ENCODE data around the gene VPS37B. TPM values are rescaled to one million over a fixed set of nuclear protein-coding genes. Genes with fewer than 3 reads are reported as not detected.

The VPS37B gene
- total RNA-seq, 4 donors from 2014 or later = 35.6 to 66.1 (median 63.5) TPM

DNA sequence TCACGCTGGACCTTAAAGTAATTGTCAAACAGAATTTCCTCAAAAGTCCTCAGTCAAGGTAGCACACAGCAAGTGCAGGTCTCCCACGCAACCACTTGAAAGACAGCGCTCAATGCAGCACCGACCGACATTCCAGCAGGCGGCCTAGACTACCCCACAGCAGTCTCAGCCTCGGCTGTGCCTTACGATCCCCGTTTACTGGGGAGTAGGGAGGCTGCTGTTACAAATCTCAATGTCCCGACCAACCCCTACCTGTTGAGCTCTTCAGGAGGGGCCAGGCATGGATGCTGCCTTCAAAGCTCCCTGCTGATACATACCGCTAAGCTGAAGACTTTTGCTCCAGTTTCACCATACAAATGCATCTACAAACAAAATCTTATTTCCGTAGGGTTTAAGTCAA is 21.8 kb downstream of the VPS37B start:
- intact Hi-C loops (cut with DNase I) = no loop called here
- H3K36me3 ChIP-seq = peaks cover 6 to 14% of the 10 kb centered on the region in 2 donors
- peak; percentile 63 to 67 for DNase-seq
- peak overlapping the region; percentile 88 to 92 (median 92) for H3K27ac ChIP-seq
- no peak for TF ChIP-seq POLR2A (IDR thresholded peaks at IDR 0.05)
- TF ChIP-seq, protein P1, sequence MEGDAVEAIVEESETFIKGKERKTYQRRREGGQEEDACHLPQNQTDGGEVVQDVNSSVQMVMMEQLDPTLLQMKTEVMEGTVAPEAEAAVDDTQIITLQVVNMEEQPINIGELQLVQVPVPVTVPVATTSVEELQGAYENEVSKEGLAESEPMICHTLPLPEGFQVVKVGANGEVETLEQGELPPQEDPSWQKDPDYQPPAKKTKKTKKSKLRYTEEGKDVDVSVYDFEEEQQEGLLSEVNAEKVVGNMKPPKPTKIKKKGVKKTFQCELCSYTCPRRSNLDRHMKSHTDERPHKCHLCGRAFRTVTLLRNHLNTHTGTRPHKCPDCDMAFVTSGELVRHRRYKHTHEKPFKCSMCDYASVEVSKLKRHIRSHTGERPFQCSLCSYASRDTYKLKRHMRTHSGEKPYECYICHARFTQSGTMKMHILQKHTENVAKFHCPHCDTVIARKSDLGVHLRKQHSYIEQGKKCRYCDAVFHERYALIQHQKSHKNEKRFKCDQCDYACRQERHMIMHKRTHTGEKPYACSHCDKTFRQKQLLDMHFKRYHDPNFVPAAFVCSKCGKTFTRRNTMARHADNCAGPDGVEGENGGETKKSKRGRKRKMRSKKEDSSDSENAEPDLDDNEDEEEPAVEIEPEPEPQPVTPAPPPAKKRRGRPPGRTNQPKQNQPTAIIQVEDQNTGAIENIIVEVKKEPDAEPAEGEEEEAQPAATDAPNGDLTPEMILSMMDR (IDR thresholded peaks at IDR 0.05) = no peak
- H3K9me3 ChIP-seq = no peaks in the 10 kb centered on the region
- WGBS, 2 donors = 65% methylated on average over 12 of the region's 12 CpGs
- no peaks in the 10 kb centered on the region for H3K27me3 ChIP-seq
- H3K4me3 ChIP-seq (replicated peaks in 1 of 3) = no peak overlapping the region
- peaks cover 76 to 79% of the 10 kb centered on the region in 2 donors for H3K4me1 ChIP-seq

DNA sequence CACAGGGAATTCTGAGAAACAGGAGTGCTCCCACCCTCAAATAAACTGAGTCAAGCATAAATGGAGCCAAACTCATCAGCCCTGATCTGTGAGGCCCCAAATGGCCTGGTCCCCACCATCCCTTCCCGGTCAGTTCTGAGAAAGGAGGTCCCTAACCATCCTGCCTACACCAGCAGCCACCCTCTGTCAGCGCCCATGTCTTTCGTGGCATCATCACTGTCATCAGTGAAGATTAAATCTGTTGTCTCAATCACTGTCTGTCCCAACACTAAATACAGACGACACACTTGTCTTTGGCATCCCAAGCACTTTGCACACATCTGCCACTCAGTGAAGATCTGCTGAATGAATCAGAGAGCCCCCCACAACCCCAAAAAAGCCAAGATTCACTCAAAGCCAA is 22.4 kb downstream of the VPS37B start:
- no peaks in the 10 kb centered on the region for H3K9me3 ChIP-seq
- peaks cover 72 to 74% of the 10 kb centered on the region in 2 donors for H3K4me1 ChIP-seq
- H3K4me3 ChIP-seq (replicated peaks in 1 of 3) = no peak overlapping the region
- intact Hi-C loops (cut with DNase I) = no loop called here
- TF ChIP-seq, protein P1 (IDR thresholded peaks at IDR 0.05) = no peak
- no peak for TF ChIP-seq POLR2A (IDR thresholded peaks at IDR 0.05)
- DNase-seq = peak in 1 of 2 donors; percentile 2
- peak overlapping the region; percentile 88 to 92 (median 92) for H3K27ac ChIP-seq
- no peaks in the 10 kb centered on the region for H3K27me3 ChIP-seq
- 81 to 87% methylated on average over 4 of the region's 4 CpGs for WGBS, 2 donors
- H3K36me3 ChIP-seq = peaks cover 10 to 17% of the 10 kb centered on the region in 2 donors

DNA sequence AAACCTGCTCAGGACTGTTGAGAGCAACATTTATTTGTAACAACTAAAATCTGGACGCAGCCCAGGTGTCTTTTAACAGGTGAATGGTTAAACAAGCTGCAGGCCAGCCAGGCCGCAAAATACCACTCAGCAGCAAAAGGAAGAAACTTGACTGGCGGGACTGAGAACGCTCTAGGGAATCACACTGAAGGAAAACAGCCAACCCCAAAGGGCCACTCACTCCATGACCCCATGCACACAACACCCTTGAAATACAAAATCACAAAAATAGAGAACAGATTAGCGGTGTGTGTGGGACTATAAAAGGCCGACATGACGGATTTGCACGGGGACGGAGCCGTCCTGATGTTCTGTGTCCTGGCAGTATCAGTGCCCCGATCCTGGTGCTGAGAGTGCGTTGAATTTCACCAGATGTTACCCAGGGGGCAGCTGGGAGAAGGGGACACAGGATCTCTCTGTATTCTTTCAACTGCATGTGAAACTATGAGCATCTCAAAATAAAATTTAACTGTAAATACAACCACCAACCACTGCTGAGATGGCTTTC is 23.0 kb downstream of the VPS37B start:
- peaks cover 72 to 74% of the 10 kb centered on the region in 2 donors for H3K4me1 ChIP-seq
- H3K27ac ChIP-seq = peak overlapping the region; percentile 88 to 92 (median 92)
- no peaks in the 10 kb centered on the region for H3K27me3 ChIP-seq
- H3K4me3 ChIP-seq (replicated peaks in 1 of 3) = no peak overlapping the region
- intact Hi-C loops (cut with DNase I) = no loop called here
- no peaks in the 10 kb centered on the region for H3K9me3 ChIP-seq
- H3K36me3 ChIP-seq = peaks cover 17 to 24% of the 10 kb centered on the region in 2 donors
- WGBS, 2 donors = 24 to 35% methylated on average over 12 of the region's 12 CpGs
- DNase-seq = peak; percentile 87 to 88
- TF ChIP-seq, protein P1 (IDR thresholded peaks at IDR 0.05) = no peak
- peak in 1 of 2 donors; percentile 31 for TF ChIP-seq POLR2A (IDR thresholded peaks at IDR 0.05)

DNA sequence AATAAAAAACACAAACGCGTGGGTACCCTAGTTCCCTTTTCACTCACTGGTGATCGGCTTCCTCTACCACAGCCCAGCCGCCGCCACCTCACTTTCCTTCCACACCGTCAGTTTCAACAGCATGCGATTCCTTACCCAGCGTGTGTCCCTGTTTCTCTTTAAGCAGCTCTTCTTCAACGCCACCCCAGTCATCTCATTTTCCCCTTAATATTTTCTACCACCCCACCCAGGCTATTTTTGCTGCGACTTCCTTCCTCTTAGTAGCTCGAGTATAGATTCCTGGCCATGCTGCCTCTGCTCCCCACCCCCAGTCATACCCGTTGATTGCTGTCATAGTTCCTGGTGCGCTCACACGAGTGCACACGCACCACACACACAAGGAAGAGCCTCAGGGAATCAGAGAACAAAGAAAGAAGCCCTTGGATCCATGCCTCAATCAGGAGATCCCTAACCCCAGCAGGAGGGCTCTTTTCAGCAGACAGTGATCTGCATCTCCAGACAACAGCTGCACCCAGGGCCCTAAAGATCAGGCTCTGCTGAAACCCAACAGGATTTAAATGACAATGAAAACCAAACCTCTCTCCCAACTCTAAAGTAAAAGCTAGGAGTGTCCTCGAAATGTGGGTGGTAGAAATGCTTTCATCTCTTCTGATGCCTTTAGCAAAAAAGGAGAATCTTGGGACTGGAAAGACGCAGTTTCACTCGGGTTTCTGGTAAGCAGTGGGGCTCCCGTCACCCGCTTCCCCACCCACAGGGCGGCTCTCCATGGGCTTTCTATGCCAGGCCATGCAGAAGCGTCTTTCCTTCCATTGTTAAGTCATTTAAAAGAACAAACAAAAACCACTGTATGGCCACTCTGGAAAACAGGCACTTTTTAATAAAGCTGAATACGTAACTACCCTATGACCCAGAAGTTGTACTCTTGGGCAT is 23.8 kb downstream of the VPS37B start:
- WGBS, 2 donors = 21 to 30% methylated on average over 23 of the region's 23 CpGs
- TF ChIP-seq POLR2A (IDR thresholded peaks at IDR 0.05) = no peak
- TF ChIP-seq, protein P1 (IDR thresholded peaks at IDR 0.05) = no peak
- DNase-seq = peak; percentile 58 to 67
- Histone ChIP-seq H3K9me3 (no peaks in the 10 kb centered on the region), H3K36me3 (peaks cover 19 to 27% of the 10 kb centered on the region in 2 donors), H3K4me3 (replicated peaks in 1 of 3) (peak overlapping the region in 1 of 3 donors; percentile 12), H3K27ac (peak overlapping the region; percentile 88 to 92 (median 92)), H3K4me1 (peaks cover 64 to 67% of the 10 kb centered on the region in 2 donors), H3K27me3 (no peaks in the 10 kb centered on the region)
- intact Hi-C loops (cut with DNase I) = no loop called here
